AG09309 (cell line): Measurements from ENCODE around the gene RAB11FIP3.
"Not testable (repeated sequence)": the region's sequence is repeated elsewhere in the genome, so short reads cannot be mapped to it uniquely, and the experiment has no call there.

Source experiments
- DNase-seq: peaks from one replicate; pipeline ENCODE4 v3.0.0-alpha.2; 2010; ENCODE audit warnings: low read depth
- H3K4me3 ChIP-seq: 2 replicates; pipeline ENCODE4 v1.5.1; 2011; ENCODE audit warnings: mild to moderate bottlenecking, low read depth, low read length, moderate library complexity; ENCODE audit not compliant: control insufficient read depth
- TF ChIP-seq, protein P1 (sequence below): IDR thresholded peaks from 2 replicates; pipeline ENCODE4 v1.5.1; 2011; ENCODE audit warnings: mild to moderate bottlenecking, low read depth, low read length, inconsistent platforms; ENCODE audit not compliant: insufficient read depth, control insufficient read depth; ENCODE audit errors: missing control alignments

RAB11FIP3 gene

DNA sequence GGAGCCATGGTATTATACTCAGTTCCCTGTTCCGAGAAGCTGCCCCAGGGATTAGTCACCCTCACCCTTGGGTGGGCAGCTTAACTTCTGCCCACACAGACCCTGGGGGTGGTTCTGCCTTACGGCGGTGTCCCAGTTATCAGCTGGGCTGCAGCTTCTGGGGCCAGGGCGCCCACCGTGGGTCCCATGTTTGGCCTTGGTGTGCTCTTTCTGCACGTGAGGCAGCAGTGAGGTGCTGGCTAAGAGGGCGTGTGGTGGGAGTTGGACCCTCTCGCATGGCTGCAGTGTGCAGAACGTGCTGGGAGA is 46.7 kb downstream of the RAB11FIP3 start:
- no peak for DNase-seq
- TF ChIP-seq, protein P1, sequence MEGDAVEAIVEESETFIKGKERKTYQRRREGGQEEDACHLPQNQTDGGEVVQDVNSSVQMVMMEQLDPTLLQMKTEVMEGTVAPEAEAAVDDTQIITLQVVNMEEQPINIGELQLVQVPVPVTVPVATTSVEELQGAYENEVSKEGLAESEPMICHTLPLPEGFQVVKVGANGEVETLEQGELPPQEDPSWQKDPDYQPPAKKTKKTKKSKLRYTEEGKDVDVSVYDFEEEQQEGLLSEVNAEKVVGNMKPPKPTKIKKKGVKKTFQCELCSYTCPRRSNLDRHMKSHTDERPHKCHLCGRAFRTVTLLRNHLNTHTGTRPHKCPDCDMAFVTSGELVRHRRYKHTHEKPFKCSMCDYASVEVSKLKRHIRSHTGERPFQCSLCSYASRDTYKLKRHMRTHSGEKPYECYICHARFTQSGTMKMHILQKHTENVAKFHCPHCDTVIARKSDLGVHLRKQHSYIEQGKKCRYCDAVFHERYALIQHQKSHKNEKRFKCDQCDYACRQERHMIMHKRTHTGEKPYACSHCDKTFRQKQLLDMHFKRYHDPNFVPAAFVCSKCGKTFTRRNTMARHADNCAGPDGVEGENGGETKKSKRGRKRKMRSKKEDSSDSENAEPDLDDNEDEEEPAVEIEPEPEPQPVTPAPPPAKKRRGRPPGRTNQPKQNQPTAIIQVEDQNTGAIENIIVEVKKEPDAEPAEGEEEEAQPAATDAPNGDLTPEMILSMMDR: no peak
- no peak overlapping the region for H3K4me3 ChIP-seq

DNA sequence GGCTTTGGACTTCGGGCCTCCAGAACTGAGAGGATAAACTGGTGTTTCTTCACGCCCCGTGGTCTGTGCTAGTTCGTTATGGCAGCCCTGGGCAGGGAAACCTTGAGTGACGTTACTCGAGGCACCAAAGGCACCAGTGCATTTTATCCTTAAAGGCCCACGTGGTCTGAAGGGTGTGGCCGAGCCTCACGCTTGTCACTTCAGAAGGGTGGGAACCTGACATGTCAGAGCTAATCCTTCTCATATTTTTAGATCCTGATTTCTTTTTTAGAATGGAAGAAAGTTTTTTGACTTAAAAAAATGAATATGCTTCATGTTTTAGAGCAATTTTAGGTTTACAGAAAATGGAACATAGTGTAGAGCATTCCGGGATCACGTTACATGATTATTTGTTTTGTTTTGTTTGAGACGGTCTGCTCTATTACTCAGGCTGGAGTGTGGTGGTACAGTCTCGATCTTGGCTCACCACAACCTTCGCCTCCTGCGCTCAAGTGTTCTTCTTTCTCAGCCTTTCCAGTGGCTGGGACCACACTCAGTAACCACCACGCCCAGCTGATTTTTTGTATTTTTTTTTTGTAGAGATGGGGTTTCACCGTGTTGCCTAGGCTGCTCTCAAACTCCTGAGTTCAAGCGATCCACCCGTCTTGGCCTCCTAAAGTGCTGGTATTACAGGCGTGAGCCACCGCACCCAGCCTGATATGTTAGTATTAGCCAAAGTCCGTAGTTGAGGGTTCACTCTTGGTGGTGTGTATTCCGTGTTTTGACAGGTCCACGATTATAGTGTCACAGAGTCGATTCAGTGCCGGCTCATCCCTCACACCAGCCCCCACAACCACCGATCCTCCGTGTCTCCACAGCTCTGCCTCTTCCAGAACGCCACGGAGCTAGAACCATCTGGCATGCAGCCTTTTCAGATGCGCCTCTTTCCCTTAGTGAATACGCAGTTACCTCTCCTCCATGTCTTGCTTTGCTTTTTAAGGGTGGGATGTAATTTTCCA is 47.9 kb downstream of the RAB11FIP3 start:
- no peak for DNase-seq
- TF ChIP-seq, protein P1: no peak
- H3K4me3 ChIP-seq: no peak overlapping the region

DNA sequence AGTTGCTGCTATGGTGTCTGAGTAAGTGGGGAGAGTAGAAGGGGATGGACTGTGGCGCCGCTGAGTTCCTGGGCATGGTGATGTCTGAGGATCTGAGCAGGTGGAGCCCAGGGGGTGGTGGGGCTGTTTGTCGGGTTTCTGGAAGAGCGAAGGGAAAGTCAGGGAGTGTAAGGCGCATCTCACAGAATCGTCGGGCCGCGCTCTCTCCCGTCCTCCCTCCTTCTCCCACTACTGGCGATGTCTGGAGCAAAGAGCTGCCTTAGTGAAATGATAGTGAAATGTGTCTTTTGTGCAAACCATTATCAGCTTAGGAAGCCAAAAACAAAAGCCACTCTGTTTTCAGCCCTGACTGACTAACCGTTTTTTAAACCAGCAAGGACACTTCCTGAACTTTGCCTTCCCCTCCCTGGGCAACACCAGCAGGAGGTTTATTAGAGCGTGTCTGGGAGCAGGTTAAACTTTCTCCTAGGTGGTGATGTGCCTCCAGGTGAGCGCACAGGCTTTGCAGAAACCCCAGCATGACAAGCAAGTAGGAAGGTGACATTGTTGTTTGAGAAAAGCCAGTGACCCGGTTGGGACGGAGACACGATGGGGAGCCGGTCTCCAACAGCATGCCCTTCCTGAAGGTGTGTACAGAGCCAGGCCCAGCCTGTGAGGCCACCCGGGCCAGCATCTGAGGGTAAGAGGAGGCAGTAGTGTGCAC is 49.1 kb downstream of the RAB11FIP3 start:
- DNase-seq: no peak
- TF ChIP-seq, protein P1: no peak

DNA sequence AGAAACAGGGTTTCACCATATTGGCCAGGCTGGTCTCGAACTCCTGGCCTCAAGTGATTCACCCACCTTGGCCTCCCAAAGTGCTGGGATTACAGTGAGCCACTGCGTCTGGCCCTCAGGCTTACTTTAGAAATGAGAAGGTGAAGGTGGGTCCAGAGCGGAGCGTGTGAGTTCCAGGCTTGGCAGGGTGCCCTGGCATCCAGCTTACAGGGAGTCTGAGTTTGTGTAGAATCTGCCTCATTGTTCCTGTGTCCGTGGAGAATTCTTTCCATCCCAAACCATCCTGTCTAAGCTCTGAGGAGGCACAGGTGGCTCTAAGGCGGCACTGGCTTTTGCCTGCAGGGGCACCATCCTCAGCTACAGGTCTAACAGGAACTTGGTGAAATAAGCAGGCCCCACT is 50.6 kb downstream of the RAB11FIP3 start:
- no peak for DNase-seq
- TF ChIP-seq, protein P1: no peak

More for the DNA sequence above, 49.1 kb downstream of the RAB11FIP3 start:
- H3K4me3 ChIP-seq: no peak overlapping the region

DNA sequence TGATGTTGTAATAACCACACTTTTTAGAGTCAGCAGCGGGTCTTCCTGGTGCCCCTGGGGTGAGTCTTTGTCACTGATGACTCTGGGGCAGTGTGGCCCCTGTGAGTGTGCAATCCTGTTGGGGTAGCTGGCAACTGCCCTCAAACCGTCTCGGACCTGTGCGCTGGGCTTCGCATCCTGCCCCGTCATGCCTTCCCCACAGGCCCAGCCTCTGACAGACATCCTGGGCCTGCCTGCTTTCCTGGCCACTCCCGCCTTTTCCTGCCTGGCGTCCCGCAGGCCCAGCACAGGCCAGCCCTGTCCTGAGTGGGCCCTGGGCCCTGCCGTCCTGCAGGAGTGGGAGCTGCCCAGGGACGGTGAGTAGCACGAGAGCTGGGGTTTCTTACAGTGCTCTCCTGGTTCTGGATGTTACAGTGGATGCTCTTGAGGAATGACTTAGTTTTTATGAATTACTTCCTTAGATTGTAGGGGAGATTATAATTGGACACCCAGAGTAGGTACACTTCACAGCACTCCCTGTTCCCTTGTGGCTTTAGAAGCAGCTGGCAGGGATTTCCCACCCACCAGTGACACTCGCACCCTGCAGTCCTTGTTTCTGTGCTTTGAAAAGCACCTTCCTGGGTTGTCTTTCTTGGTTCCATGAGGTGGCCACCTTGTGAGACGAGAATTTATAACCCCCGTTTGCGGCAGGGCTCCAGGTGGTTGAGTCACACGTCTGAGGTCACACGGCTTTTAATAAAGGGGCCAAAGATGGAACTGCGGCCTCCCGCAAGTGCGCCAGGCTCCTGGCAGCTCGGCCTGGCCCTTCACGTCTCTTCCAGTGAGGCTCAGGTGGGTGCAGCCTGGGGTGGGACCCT is 52.1 kb downstream of the RAB11FIP3 start:
- no peak for DNase-seq
- H3K4me3 ChIP-seq: no peak overlapping the region
- TF ChIP-seq, protein P1: no peak

More for the DNA sequence above, 50.6 kb downstream of the RAB11FIP3 start:
- no peak overlapping the region for H3K4me3 ChIP-seq

DNA sequence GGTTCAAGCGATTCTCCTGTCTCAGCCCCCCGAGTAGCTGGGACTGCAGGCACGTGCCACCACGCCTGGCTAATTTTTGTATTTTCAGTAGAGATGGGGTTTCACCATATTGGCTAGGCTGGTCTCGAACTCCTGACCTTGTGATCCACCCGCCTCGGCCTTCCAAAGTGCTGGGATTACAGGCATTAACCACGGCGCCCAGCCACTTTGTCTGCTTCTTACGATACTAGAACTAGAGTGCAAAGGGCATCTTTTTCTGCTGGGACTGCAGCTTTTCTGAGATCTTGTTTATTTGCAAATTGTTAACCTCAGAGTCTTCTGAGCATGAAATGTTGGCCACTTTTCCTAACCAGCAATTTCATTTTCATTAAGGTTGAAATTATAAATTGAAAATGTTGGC is 52.8 kb downstream of the RAB11FIP3 start:
- DNase-seq, H3K4me3 ChIP-seq: not testable (repeated sequence)
